NCI-H2196 (cell line): ENCODE data around the gene GALNT9.

Experiments
- DNase-seq: peaks from one replicate; lab custom pipeline; 2025; ENCODE audit not compliant: unreplicated experiment; lab: John Stamatoyannopoulos, UW

The GALNT9 gene

DNA sequence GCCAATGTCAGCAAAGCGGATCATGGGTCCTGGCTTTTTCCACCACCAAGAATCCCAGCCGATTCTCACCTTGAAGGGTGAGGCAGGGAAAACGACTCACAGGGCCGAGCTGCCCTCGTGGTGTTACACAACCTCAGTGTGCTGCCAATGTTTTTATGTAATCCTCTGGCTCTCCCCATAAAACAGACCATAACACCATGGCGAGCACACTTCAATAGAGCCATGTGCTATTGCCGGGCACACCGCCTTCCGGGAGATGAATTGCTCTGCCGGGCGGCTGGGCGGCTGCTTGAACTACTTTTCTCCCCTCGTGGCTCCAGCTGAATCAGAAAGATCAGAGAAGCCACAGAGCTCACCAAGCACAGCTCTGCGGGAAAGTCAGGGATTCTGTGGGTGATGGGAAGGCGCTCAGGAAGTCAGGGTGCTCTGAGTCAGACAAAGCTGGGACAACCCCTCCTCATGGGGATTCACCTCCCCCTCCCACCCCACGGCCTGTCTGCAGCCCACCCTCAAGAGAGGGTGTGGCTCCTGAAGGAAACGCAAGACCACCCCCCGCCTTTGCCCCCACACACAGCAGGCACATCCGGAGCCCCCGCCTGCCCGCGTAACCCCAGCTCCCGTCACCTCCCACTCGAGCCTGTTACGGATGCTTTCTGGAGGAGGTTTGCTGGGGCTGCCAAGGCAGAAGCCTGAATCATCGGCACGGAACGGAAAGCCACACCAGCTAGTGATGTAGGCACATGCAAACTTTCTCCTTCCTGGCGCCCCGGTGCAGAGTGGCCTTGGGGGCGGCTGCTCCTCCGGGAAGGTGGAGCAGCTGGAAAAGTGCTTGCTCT lies 1.8 kb downstream of the GALNT9 start:
- DNase-seq, result peak; percentile 49

DNA sequence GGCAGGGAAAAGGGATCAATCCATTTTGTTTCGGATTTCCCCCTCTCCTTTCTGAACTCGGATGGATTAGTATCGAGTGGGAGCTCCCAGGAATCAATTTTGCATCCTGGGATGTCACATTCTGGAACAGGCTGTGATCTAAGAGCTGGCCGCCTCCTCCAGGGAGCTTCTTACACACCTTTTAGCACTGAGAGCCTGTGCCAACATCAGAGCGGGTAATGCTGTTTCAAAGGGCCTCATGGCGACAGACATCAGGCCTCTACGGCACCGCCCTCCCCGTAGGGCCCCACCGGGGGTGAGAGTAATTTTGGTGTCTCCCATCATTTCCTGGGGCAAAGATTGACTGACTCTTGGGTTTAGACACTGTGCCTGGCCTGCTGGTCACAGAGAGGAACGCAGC lies 2.7 kb downstream of the GALNT9 start:
- DNase-seq, result no peak

DNA sequence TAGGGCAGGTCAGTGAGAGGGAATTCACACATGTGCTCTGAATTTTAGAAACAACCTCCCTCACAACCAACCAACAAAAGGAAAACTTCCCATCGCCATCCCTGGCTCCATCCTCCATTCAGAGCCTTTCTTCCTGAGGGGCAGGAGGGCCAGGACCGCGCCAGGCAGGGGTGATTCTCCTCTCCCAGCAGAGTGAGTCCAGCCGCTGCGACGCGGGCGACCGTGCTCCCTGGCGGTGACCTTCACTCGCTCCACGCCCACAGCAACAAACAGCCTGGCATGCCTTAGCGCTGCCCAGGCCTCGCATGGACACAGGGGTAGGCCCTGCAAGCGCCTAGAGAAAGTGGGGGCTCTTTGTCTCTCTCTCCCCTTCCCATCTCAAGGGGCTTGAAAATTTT lies 3.7 kb downstream of the GALNT9 start:
- no peak for DNase-seq

DNA sequence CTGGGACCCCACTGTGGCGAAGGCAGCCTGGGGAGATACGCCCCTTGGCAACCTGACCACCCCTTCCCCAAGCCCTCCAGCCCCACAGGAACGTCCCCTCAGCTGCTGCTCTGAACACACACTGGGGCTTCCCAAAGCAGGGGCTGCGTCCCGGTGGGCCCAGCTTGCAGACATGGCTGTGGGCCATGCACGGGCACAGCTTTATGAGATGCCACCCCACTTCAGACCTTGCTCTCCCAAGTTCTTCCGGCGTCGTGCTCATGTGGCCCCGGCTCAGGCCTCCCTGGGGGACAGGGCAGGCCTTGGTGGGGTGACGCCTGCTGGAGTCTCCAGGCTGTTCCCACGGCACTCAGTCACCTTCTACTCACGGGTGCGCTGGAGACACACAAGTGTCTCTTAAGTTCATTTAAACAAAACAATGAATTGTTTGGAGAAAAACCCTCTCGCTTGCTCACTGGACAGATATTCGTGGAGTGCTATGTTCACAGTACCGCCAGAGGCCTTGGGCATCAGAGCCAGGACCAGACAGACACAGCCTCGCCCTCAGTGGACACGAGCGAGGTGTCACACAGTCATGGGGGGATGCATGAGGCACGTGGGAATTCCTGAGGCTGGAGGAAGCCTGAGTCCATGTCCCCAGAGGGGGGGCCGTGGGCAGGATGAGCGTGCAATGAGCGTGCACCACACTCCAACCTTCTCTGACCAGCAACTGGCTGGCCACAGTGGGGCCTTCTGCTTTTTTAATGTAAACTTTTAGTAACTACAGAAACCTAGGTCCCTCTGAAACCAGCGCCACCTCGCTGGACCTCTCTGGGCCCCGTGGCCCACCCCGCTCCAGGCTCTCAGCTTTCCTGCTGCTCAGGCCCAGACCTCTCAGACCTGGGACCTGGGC lies 4.3 kb downstream of the GALNT9 start:
- DNase-seq, result no peak

DNA sequence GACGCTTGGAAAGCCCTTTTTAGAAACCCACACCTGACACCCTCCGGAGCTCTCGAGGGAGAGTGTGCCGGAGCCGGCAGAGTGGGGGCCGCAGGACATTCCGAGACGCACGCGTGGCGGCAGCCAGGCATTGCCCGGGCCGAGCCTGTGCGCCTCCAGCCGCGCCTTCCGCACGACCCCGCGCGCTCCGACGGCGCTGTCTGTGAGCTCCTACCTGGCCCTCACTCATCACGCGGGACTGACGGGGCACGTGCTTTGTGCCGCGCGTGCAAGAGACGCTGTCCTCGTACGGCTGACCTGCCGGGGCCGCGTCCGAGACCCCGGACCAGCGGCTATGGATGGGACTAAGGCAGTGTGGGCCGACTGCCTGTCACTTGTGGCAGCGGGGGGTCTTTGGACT lies 5.2 kb downstream of the GALNT9 start:
- DNase-seq, result no peak

DNA sequence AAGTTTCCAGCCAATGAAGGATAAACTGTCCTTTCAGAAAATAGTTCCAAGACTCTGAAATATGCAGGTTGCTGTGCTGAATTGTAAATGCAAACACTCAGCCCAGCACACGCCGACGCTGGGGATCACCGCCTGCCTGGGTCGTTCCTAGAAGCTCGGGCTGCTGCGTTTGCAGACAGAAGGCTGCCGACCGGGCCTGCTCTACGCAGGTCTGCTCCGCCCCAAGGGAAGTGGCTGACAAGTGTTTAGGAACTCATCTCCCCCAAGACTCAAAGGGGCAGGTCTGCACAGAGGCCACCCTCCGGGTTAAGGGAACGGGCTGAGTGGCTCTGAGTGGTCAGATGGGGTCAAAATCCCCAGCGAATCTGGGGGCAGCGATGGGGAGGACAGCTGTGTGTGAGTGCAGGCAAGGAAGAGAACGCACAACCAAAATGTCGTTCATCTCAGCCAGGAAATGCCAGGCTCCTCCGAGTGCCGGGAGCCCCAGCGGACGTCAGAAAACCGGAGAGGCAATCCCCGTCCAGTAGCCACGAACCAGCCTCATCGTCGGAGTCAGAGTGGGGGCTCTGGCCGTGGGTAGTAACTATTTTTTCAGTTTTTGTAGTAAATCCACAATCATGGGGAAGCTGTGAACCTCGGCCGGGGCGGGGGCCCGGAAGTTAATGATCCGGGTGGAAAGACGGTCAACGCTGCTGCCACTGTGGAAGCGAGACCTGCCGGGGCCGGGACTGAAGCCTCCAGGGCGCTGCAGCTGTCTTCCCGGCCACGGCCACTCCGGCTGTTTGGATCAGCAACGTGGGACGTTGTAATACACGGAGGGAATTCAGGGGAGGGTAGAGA lies 6.0 kb downstream of the GALNT9 start:
- DNase-seq, result no peak

DNA sequence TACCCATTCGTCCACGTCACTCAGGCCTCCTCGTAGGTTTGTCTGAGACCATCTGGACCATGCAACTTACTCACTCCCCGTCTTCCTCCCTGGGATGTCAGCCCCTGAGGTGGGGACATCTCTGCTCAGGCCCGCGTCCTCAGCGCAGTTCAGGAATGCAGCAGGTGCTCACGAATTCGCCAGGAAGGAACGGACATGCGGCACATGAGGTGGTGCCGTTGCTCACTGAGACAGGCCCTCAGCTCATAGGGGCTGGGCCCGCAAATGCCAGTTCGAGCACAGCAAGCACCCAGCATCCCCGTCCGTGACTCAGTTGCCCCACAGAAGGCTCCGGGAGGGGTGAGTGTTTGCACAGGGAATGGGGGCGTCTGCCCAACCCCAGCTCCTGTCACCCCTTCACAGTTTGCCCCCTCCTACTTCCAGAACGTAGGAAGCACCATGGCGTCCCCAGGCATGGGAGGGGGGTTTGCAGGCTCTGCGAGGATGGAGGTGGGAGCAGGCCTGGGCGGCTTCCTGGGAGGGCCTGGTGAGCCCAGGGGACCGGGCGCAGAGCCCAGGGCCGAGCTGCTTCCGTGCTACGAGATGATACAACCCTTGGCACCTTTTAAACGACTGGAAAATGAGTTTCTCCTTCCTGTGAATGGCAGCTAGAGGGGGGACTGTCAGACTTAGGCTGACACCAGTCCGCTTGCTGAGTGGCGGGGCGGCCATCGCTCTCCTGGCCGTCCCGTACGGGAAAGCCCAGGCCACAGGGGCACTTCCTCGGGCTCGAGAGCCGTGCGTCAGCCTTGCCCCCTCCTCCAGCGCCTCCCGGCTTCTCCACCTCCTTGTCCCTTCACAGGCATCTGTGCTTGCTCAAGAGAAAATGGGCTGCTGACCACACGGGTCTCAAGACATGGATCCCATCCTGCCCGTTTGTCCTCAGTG lies 6.9 kb downstream of the GALNT9 start:
- DNase-seq, result no peak

DNA sequence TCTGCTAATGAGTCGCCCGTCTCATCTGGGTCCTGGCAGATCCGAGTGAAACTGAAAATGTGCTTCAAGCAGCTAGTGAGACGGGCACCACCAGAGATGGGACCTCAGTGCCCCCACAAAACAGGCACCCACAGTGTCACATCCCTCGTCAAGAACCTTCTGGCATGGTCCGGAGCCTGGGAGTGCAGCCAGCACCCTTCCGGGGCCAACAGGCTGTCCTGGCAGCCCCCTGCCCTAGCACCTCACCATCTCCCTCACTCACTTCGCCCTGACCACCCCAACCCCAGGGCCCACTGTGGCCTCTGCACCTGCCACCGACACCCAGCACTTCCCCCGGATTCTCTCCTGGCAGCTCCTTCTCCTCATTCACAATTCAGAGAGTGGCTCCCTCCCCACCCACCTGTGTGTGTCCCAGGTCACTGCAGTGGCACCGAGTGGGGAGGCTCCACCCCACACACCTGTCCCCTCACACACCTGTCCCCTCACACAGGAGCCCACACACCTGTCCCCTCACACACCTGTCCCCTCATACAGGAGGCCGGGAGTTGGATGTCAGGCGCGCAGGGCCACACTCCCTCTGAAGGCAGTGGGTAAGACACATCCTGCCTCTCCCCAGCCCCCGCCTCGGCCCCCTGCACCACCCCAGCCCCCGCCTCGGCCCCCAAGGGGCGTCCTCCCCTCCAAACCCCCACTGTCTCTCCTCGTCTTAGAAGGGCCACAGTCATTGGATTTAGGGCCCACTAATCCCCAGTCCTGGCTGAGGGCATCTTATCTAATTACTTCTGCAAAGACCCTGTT lies 7.9 kb downstream of the GALNT9 start:
- no peak for DNase-seq

DNA sequence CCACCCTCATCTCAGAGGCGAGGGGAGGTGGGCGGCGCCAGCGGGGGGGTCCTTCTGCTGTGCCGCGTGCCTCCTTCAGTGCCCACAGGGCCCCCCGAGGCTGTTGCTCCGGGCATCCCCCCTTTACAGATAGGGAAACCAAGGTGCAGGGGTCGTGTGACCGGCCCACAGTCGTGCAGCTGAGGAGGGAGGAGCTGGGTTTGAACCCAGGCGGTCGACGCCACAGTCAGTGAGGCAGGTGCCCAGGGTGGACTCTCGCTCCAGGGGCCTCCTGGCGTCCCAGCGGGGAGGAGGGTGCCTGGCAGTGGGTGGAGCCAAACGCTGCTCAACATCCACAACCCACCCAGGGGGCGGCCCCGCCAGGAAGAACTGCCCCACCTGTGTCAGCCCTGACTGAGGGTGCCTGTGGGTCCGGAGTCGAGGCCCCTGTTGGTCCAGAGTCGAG lies 8.6 kb downstream of the GALNT9 start:
- no peak for DNase-seq

DNA sequence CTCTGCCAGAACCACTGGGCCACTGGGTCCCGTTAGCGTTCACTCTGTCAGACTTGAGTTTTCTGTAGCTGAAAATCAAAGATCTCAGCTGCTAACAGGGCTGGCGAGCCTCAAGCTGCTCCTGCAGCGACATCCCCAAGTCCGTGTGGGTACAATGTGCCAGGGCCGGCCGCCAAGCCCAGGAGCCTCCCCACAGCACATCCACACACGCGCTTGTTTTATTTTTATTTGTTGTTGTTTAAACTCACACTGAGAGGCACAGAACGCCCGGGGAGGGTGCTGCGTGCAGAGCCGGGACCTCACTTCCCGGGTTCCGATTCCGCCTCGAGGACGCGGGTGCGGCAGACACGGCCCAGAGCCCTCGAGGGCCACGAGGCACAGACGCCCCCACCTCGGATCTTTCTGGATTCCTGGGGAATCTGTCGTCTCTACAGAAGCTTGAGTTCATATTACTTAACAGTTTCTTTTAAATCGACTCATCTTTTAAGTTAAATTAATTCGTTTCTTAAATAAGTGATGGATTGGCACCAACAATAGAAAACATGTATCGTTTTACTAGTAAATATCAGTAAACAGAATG lies 9.3 kb downstream of the GALNT9 start:
- no peak for DNase-seq

DNA sequence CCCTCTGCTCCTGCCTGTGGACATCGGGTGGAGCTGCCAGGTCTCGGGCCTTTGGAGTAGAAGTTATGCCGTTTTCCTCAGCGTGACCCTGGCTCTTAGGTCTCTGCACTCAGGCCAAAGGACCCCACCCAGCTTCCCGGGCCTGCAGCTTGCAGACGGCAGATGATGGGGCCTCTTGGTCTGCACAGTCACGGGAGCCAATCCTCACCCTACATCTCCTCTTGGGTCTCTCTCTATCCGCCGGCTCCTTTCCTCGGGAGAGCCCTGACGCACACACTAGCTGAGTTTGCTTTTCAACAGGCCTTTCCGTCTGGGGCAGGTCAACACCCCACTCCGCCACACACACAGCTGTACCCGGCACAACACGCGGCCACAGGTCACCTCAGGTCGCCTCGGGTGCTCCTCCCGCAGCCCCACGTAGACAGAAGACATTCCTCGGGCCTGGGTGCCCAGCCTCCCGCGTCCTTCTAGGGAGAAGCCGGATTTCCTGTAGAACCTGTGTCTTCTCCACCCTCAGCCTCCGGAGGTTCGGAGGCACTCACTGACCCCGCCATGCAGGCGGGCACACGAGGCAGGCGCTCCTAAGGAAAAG lies 9.9 kb downstream of the GALNT9 start:
- DNase-seq, result no peak

DNA sequence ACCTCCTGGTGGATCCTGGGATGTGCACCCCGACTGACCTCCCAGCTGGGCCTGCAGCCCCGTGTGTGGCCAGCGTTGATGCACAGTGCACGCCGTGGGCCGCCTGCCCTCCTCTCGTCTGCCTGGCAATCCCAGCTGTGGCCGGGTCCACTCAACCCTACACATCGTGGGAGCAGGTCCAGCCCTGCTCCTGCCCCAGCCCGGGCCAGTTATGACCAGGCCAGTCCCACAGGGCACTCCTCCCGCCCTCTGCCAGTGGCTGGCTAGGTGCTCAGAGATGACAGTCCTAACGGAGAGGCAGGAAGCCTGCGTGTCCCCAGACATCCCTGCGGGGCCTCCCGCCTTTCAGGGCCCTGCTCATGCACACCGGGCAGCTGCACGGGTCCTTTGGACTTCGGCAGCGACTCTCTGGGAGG lies 10.8 kb downstream of the GALNT9 start:
- DNase-seq, result no peak

DNA sequence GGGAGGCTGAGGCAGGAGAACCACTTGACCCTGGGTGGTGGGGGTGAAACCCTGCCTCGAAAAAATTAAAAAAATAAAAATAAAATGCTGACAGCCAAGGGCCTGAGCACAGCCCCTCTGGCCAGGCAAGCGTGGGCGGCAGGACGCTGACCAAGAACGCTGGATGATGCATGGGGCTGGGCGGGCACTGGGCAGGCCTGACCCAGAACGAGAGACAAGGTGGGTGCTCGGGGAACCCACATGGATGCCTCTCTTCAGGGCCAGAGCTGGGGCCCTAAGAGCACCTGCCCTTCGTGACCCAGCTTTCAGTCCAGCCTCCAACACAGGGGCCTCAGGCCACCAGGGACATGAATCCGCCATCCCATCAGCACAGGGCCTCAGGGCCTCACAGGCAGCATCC lies 11.3 kb downstream of the GALNT9 start:
- DNase-seq, result no peak

DNA sequence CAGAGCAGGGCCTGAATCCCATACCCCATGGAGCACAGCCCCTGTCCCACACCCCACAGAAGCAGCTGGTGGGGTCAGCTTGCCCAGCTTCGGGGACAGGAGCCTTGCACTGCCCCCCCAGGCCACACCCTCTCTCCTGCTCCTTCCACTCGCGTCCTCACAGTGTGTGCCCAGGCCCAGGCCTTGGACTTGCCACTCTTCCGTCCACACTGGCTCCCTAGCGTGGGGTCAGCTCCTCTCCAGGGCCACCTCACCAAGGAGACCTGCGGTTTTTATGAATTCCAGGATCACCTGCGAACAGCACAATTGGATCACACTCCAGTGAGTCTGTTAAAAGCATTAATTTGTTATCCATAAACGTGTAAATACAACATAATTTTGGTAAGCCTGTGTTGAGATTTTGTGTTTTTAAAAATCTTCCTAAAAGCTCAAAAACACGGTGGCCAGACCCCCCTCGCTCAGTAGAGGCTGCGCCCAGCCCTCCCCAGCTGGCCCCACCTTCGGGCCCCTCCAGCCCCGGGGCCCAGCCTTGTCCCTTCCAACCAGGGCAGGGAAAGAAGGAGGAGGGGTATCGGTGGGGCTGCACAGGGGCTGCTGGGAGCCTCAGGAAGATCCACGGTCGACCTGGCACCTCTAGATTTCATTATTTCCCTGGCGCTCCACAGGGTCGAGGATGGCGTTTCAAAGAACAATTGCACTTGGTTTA lies 12.0 kb downstream of the GALNT9 start:
- DNase-seq, result no peak

DNA sequence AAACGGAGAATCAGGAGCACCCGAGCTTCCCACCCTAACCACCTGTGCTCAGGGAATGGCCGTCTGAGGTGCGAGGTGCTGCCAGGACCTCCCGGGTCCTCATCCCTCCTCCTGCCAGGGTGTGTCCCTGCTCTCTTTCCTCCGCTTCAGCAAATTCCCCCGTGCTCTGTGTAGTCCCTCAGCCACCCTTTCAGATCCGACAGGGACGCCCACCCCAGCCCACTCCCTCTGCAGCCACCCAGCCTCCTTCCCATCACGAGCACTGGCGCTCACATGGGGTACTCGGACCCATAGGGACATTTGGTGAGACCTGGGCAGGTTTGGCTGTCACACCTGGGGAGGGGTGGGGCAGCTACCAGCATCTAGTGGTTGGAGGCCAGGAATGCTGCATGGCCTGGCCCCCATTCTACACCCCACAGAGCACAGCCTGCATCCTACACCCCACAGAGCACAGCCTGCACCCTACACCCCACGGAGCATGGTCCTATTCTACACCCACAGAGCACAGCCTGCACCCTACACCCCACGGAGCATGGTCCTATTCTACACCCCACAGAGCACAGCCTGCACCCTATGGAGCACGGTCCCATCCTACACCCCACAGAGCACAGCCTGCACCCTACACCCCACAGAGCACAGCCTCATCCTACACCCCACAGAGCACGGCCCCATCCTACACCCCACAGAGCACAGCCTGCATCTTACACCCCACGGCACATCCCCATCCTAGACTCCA lies 12.7 kb downstream of the GALNT9 start:
- no peak for DNase-seq

DNA sequence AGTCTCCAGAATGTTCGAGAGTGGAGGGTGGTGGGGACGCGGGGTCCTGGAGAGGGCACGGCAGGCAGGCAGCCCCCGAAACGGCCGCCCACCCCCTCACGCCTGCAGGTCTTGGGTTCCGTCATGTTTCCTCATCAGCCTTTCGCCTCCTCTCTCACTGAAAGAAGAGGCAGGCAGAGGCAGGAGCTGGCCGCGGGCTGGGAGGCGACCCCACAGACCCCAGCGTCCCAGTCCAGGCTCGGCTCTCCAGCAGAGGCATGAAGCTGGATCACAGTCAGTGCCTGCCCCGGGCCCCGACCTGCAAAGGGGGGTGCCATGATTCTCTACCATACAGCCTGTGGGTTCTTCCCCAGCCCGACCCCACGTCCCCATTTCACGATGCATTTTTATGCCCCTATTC lies 13.4 kb downstream of the GALNT9 start:
- no peak for DNase-seq

DNA sequence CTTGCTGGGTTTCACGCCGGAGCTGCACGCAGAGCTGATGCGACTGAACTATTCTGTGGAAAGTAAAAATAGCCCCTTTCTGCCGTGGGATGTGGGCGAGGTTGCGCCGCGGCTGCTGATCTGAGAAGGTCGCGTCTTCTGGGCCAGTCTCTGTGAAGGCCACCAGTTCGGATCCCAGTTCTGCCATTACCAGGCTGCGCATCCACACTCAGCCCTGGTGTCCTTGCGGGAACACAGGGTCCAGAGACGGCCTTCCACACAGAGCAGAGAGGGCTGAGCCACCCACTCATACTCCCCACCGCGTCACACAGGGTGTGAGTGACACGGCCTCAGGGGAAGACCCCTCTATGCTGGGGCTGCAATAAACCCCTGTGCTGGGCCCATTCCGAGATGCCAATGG lies 13.9 kb downstream of the GALNT9 start:
- no peak for DNase-seq
